GM12865 (cell line): Measurements from ENCODE around the gene PHF1.
A peak's percentile ranks its signal among the peaks of the same experiment; 100 is the strongest.
"Not testable (repeated sequence)": the region's sequence is repeated elsewhere in the genome, so short reads cannot be mapped to it uniquely, and the experiment has no call there.

Source experiments
- DNase-seq: peaks from one replicate; pipeline ENCODE4 v3.0.0; 2010; ENCODE audit warnings: low read depth
- H3K4me3 ChIP-seq: 2 replicates; pipeline ENCODE4 v1.5.1; 2011; ENCODE audit warnings: mild to moderate bottlenecking, low read depth, low read length, control low read depth
- TF ChIP-seq, protein P1 (sequence below): IDR thresholded peaks from 2 replicates; pipeline ENCODE4 v1.5.1; 2011; ENCODE audit warnings: low read length, control low read depth, low read depth, inconsistent platforms; ENCODE audit not compliant: insufficient read depth; ENCODE audit errors: missing control alignments

Gene PHF1

DNA sequence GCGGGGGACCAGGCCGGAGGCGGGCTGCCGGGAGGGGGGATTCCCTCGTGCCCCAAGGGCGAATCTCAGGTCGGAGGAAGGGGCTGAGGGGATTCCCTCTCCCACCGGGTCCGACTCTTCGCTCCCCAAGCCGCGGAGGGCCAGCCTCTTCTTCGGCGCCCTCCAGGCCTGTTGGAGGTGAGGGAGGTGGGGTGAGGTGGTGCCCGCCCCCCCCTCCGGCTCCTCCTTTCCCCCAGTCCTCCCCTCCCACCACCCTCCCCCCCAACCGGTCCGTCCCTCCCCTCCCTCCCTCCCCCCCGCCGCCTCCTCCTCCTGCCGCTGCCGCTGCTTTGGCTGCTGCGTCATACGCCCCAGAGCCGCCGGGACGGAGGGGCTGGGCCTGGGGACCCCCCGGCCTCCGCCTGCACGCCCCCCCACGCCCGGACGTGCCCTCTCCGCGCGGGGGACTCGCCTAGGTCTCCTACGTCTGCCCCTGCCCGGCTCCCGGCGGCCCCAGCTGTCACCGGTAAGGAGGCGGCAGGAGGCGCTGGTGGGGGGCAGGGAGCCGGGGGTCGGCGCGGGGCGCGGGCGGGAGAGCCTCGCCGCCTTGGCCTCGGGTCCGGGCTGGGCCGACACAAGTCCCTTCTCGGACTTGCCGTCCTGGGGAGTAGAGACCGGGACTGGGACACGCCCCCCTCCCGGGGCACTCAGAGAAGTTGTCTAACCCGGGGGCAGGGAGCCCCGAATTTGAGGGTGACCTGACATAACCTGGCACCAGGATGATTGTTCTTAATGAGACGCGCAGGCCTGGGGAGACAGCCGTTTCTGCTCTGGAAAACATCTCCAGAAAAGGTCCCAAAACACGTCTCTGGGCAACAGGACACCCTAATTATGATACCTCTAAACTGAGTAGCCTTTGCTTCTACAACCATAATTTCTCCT is at the start of gene PHF1:
TSS of gene PHF1 (plus strand) at position 304 of the 921 bp plus-strand sequence. CDS start 1,250 bp downstream, outside the sequence.
- peak within 1 kb of the TSS; percentile 75 for H3K4me3 ChIP-seq
- TF ChIP-seq, protein P1, sequence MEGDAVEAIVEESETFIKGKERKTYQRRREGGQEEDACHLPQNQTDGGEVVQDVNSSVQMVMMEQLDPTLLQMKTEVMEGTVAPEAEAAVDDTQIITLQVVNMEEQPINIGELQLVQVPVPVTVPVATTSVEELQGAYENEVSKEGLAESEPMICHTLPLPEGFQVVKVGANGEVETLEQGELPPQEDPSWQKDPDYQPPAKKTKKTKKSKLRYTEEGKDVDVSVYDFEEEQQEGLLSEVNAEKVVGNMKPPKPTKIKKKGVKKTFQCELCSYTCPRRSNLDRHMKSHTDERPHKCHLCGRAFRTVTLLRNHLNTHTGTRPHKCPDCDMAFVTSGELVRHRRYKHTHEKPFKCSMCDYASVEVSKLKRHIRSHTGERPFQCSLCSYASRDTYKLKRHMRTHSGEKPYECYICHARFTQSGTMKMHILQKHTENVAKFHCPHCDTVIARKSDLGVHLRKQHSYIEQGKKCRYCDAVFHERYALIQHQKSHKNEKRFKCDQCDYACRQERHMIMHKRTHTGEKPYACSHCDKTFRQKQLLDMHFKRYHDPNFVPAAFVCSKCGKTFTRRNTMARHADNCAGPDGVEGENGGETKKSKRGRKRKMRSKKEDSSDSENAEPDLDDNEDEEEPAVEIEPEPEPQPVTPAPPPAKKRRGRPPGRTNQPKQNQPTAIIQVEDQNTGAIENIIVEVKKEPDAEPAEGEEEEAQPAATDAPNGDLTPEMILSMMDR = no peak
- no peak for DNase-seq

DNA sequence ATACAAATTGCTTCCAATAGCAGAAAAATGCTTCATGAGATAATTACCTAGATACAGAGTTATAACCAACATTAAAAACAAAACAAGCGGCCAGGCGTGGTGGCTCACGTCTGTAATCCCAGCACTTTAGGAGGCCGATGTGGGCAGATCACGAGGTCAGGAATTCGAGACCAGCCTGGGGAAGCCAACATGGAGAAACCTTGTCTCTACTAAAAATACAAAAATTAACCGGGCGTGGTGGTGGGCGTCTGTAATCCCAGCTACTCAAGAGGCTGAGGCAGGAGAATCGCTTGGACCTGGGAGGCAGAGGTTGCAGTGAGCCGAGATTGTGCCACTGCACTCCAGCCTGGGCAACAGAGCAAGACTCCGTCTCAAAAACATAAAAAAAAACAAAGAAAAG is 47.3 kb upstream of the PHF1 start:
- DNase-seq, H3K4me3 ChIP-seq: not testable (repeated sequence)

DNA sequence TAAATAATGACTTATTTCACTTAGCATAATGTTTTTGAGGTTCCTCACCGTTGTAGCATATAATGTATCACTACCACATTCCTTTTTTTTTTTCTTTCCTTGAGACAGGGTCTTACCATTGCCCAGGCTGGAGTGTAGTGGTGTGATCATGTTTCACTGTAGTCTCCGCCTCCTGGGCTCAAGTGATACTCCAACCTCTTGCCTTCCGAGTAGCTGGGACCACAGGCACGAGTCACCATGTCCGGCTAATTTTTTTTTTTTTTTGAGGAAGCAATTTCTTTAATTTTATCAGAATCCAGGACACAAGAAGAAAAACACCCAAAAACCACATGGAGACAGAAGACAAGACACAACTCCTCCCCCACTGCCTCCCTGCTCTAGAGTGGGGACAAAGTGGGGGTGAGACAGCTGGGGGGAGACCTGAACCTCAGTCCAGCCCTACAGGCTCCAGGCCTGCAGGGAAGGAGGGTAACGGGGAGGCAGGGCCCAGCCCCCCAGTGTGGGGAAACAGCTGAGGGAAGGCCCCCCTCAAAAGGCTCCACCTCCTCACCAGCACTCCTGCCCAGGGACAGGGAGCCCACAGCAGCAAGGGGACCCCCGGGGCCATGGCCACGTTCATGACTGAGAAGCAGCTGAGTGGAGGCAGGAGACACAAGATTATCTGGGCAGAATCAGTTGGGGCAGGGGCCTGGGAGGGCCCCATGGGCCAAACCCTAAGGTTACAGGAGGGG is 46.2 kb upstream of the PHF1 start:
- not testable (repeated sequence) for DNase-seq, H3K4me3 ChIP-seq

DNA sequence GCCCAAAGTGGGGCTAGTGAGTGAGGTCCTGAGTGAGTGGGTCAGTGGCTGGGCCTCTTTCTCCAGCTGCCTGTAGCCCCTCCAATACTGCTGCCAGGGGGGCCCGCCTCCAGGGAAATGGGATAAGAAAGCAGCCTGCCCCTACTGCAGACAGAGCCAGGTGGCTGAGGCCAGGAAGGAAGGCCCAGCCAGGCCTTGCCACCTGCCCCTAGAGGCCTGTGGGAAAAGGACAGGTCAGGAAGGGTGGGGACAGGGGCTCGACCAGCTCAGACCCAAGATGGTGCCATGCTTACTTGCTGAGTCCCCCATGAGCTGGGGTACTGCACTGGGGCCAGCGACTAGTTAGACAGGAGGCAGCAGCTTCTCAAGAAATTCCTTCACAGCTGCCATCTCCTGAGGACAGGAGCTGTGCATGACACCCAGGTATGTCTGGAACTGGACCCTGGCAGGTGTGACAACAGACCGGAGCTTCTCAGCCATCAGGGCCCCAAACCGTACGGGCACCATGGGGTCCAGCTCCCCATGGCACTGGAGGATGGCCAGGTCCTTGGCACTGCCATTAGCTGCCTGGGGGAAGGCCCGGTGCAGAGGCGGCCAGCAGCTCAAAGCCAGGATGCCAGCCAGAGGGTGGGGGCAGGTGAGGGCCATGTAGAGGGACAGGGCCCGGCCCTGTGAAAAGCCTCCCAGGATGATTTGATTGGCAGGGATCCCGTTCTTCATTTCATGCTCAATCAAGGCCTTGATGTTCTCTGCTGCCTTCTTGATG is 45.4 kb upstream of the PHF1 start:
- TF ChIP-seq, protein P1 = peak; percentile 9
- DNase-seq, H3K4me3 ChIP-seq: not testable (repeated sequence)

DNA sequence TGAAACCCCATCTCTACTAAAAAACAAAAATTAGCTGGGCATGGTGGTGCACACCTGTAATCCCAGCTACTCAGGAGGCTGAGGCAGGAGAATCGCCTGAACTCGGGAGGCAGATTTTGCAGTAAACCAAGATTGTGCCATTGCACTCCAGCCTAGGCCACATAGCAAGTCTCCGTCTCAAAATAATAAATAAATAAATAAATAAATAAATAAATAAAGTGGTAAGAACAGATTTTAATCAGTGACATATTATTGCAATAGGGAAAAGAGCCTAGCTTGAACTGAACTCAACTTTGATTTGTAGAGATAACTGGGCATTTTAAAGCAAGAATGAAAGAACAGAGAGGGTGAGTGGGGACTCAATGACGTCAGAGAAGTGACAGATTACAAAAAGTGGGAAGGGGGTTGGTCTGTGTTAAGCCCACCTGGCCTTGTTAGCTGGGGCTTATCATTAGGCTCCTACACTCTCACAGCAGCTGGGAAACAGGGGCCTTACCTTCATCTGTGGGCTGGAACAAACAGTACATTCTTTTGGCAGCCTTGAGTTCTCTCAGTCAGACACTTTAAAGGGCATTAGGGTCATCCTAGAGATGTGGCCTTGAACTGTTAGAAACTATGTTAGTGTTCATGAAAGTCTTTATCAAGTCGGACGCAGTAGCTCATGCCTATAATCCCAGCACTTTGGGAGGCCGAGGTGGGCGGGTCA is 43.7 kb upstream of the PHF1 start:
- TF ChIP-seq, protein P1 = no peak
- H3K4me3 ChIP-seq = no peak overlapping the region
- DNase-seq = no peak

DNA sequence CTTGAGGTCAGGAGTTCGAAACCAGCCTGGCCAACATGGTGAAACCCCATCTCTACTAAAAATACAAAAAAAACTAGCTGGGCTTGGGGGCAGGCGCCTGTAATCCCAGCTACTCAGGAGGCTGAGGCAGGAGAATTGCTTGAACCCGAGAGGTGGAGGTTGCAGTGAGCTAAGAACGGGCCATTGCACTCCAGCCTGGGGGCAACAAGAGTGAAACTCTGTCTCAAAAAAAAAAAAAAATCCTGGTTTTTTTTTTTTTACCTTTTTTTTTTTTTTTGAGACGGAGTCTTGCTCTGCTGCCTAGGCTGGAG is 43.1 kb upstream of the PHF1 start:
- not testable (repeated sequence) for DNase-seq, H3K4me3 ChIP-seq

DNA sequence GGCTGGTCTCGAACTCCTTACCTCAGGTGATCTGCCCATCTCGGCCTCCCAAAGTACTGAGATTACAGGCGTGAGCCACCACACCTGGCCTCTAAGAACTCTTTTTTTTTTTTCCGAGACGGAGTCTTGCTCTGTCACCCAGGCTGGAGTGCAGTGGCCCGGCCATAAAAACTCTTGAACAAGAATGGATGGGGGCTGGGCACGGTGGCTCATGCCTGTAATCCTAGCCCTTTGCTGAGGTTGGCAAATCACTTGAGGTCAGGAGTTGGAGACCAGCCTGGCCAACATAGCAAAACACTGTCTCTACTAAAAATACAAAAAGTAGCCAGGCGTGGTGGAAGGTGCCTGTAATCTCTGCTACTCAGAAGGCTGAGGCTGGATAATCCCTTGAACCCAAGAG is 38.9 kb upstream of the PHF1 start:
- not testable (repeated sequence) for H3K4me3 ChIP-seq

DNA sequence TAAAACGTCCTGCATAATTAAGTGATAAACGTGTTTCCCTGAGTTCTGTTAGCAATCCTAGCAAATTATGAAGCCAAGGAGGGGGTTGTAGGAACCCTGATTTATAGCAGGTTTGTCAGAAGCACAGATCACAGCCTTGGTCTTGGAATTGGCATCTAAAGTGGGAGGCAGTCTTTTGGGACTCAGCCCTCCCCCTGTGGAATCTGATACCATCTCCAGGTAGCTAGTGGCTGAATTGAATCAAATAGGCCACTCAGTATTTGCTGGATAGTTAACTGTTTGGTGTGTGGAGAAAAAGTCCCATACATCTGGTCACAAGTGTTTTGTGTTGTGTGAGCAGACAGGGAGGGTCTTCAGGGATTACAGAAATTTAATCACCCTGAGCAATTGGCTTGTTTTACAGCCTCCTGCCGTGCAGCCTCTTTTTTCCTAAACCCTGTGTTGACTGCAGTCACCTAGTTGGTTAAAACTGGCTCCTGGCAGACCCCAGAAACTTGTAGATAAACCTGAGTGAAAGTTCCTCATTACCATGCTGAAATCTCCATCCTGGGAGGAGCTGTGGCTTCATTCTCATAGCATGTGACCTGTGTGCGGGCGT is 38.2 kb upstream of the PHF1 start:
- TF ChIP-seq, protein P1 = no peak
- DNase-seq = no peak
- H3K4me3 ChIP-seq = no peak overlapping the region

More for the DNA sequence above, 38.9 kb upstream of the PHF1 start:
- DNase-seq = not testable (repeated sequence)
